Stimulated activated CD4-positive, alpha-beta T cell treated with anti-CD3 and anti-CD28 coated beads, Interleukin-1b, Interleukin-23, amount 100 ng/mL, for 24 hours (primary cell): ENCODE measurements around the gene HDHD3.
"Not testable (repeated sequence)": the region's sequence is repeated elsewhere in the genome, so short reads cannot be mapped to it uniquely, and the experiment has no call there.

Experiments
- DNase-seq, 4 experiments: peaks; one replicate each; pipeline ENCODE4 v3.0.0-alpha.2; 2020; ENCODE audit warnings: low read depth in 4 of 4, low spot score in 1 of 4

Gene HDHD3, protein sequence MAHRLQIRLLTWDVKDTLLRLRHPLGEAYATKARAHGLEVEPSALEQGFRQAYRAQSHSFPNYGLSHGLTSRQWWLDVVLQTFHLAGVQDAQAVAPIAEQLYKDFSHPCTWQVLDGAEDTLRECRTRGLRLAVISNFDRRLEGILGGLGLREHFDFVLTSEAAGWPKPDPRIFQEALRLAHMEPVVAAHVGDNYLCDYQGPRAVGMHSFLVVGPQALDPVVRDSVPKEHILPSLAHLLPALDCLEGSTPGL

DNA sequence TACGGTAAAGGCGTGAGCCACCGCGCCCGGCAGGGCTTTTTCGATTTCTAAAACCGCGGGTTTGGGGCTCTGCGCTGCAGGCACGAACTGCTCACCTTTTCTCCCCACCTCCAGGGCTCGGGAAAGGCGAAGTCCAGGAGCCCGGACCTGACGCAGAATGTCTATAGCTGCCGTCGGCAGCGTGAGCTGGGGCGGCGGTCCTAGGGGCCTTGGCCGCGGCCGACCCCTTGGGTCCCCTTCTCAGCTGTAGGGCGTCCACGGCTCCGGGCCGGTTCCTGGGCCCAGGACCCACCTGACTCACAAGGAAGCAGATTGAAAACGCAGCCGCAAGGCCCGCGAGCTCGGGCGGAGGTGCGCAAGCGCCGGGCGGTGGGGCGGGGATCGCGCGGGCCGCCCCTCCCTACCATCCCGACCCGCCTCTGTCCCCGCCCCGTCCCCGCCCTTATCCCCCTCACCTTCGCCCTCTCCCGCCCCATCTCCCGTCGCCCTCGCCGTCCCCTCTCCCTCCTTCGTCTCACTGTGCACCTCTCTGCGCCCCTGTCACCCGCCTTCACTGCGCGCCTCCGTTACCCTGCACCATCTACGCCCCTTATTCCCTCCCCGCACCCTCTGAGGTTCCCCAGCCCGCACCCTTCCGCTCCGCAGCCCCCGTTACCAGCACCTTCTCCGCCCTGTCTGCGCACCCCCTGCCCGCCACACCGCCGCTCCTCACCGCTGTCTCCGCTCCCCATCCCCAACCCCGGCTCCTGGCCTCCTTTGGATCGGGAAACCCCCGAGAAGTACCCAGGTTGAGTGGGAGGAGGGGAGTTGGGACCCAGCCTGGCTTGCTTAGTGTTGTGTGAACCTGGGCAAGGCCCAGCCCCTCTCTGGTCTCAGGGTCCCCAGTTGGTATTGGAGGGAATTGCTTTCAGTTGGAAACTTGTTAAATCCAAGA is at the start of gene HDHD3:
TSS of gene HDHD3 (minus strand) at position 353 of the 934 bp plus-strand sequence. CDS start 2,632 bp downstream, outside the sequence.
- peak; percentile 41 to 73 (median 70) for DNase-seq

DNA sequence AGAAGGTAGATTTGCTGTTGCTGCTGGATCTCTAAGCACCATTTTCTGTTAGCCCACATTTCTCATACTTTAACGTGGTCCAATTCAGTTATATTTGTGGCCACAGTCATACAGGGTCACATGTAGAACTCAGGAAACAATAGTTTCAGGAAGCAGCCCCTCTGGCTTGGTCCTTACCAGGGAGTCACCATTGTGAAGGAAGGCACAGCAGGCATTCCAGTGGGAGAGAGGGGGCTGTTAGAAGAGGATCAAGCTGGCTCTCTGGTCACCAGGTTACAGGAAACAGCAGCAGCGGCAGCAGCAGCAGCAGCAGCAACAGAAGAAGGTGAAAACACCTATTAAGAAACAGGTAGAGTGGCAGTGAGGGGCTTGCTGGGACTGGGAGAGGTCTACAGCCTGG is 48.3 kb upstream of the HDHD3 start:
- DNase-seq: no peak

- DNase-seq: no peak
Measured at GRCh38 chr9:113421726-113422125, 44.9 kb upstream of the HDHD3 start.

DNA sequence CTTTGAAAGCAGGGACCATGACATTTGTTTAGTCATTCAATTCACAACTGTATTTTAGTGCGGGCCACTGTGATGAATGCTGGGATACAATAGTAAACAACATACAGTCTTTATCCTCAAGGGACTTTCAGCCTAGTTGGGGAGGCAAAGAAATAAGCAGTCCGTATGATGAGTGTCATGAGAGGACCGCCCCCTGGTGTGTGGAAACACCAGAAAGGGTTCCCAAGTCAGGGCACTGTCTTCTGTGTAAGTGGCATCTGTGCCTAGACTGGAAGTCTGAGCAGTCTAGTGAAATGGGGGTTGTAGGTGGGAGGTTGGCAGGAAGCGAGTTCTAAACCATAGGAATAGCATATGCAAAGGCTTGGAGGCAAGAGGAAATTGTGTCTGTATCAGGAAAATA is 40.6 kb upstream of the HDHD3 start:
- DNase-seq: no peak

DNA sequence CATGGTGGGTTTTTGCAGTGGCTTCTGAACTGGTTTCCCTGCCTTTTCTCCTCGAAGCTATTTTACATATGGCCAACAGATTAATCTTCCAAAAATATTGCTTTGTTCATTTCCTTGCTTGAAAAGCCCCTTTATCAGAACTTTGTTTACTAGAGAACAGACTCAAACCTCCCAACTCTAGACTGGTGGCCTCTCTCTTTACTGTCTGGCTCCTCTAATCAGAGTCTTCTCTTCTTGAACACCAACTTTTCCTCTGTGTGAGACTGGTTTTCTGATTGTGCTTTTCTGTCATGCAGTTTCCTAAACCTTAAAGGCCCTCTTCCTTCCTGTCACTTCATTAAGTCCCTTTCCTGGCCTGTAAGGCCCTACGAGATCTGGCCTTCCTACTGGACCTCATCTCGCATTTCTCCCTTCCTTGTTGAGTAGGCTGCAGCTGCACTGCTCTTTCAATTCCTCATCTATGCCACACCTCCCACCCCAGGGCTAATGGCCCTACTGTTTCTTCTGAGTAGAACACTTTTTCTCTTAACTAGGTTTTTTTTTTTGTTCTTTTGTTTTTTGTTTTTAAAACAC is 39.4 kb upstream of the HDHD3 start:
- no peak for DNase-seq

- DNase-seq: peak; percentile 84 to 93 (median 88)
Measured at GRCh38 chr9:113410207-113410864, 33.5 kb upstream of the HDHD3 start, which contains the start of the genes C9orf43 and POLE3. Gene C9orf43, plus strand, starts transcription at chr9:113410747. Its CDS starts 2,747 bp downstream, at chr9:113413494. Gene POLE3, minus strand, starts transcription at chr9:113410675. Its CDS starts 382 bp downstream, at chr9:113410293.

DNA sequence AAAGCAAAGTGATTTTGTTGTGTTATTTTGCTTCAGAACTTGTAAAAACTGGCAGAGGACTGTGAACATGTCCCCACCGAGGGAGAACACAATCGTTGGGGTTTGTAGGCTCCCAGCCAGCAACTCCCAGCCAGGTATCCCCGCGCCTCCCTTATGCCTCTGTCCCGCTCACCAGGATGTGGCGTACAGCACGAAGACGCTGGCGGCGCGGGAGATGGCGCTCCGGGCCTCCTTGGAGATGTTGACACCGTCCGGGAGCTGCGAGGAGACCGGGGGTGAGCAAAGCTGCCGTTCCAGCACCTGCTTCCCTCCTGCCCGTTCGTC is 33.1 kb upstream of the HDHD3 start:
- DNase-seq: no peak

DNA sequence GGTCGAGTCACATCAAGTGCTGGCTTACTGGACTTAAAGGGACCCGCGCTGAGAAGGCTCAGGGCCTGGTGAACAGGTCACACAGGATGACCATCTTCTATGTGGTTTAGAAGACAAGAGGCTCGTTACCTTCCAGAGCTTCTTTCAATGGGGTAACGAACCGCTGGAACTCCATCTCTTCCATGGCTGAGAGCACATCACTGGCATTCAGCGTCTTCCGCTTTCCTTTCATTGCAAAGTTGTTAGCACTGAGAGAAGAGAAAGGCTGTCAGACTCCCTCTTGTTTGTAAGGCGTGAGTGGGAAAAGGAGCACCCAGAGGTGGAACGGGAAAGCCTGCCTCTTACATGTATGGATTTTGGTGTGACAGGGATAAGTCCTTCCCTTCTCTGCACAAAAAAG is 32.7 kb upstream of the HDHD3 start:
- no peak for DNase-seq

DNA sequence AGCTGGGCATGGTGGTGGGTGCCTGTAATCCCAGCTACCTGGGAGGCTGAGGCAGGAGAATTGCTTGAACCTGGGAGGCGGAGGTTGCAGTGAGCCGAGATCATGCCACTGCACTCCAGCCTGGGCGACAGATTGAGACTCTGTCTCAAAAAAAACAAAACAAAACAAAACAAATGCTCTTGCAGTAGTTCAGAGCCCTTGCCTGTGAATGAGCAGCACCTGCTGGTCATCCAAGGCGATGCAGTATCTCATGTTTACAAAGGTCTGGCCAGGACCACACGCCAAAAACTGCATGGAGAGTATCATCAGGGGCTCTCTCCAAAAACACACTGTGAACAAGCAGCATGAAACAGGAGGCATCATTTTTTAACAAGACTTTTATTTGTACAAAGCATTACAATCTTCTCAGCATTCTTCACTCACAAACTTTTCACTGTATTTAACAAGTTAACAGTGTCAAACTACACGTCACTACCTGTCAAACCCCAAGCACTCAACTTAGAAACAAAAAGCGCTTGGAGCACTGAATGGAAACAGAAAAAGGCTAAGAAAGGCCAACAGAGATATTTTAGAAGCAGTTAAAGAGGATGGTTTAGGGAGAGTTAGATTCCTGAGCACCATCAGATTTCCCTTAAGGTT is 30.2 kb upstream of the HDHD3 start:
- peak in 2 of 4 experiments; percentile 24 to 30 for DNase-seq

DNA sequence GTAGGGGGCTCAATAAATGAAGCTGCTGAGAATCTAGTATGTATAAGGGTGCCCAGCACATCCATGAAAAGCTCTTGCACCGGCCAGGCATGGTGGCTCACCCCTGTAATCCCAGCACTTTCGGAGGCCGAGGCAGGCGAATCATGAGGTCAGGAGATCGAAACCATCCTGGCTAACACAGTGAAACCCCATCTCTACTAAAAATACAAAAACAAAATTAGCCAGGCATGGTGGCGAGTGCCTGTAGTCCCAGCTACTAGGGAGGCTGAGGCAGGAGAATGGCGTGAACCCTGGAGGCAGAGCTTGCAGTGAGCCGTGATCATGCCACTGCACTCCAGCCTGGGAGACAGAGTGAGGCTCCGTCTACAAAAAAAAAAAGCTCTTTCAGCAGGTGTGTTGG is 29.6 kb upstream of the HDHD3 start:
- DNase-seq: not testable (repeated sequence)

- no peak for DNase-seq
Measured at GRCh38 chr9:113403646-113404045, 26.9 kb upstream of the HDHD3 start.

DNA sequence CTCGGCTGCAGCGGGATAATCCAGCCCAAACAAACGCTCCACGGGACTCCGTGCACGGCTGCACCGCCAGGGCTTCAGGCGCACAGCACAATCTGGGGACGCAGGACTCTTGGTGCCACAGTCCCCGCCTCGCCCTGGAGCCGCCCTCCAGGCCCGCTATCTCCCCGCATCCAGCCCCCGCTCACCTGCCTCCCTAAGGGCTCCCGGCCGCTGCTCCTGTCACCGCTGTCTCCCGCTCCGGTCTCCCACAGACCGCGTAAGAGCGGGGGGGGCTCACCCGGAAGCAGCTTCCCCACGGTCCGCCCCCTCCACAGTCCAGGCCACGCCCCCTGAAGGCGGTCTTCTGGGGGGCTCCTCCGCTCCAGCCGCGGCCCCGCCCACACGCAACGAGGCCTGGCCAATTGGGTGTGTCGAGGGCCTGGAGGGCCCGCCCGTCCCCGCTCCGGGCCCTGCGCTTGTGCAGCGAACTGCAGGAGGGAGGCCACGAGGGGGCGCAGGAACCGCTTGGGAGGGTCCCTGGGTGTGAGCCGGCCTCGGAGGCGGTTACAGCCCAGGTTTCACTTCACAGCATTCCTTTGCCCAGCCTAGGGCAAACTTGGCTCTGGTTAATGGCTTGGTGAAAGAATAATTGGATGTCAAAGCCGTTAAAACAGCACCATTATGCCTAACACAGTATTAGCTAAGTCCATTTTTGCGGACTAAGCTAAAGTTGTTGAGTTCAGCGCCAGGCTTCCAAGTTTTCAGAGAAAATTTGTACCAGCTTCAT is 24.4 kb upstream of the HDHD3 start, which contains the start of gene ALAD:
TSS of gene ALAD (minus strand) at position 258 of the 766 bp plus-strand sequence. CDS start 7,725 bp downstream, outside the sequence.
- DNase-seq: peak; percentile 98 to 99 (median 98)

- DNase-seq: no peak
Measured at GRCh38 chr9:113399646-113400200, 22.9 kb upstream of the HDHD3 start.

DNA sequence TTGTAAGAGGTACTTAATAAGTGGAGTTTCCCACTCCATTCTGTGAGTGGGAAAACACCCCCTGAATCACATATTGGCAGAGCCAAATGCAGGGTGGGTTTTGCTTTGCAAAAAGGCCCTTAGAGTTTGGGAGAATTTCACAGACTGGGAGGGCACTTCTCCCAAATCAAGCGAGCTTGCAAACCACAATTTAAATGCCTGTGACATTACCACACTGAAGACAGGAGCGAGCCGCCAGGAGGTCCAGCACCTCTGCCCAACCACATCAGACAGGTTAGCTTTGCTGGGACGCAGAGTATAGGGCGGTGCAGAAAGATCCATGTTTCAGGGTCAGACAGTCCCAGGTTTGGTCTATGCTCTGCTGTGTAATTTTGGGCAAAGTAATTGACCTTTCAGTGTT is 22.0 kb upstream of the HDHD3 start:
- no peak for DNase-seq

- no peak for DNase-seq
Measured at GRCh38 chr9:113397203-113397631, 20.4 kb upstream of the HDHD3 start.

DNA sequence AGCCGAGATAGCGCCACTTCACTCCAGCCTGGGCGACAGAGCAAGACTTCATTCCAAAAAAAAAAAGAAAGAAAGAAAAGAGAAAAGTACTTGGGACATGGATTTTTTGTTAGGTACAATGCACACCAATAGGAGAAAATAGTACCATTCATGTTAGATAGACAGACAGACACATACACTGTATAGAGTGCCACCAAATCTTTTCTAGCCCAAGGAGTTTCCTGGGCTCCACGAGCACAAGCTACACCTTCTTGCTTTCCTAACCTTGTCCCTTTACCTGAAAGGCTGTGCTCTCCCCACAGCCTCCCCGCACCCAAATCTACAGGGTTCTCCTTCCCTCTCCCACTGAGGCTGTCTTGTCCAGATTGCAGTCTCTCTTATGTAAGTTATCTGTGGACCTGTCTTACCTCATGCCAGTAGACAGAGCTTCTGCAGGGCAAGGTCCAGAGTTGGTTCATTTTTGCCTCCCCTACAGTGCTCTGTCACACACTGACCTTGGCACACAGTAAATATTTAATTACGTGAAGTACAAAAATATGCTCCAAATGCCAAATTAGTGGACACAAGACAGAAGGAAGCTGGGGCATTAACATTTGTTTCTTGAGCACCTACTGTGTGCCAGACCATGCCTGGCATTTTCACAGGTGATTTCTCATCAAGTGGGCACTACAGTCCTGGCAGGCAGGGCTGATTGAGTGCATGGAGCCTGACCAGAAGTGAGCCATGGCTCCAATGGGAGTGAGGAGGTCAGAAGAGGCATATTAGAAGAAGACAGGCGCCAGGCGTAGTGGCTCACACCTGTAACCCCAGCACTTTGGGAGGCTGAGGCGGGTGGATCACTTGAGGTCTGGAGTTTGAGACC is 18.4 kb upstream of the HDHD3 start:
- no peak for DNase-seq

- no peak for DNase-seq
Measured at GRCh38 chr9:113393281-113393680, 16.5 kb upstream of the HDHD3 start.

DNA sequence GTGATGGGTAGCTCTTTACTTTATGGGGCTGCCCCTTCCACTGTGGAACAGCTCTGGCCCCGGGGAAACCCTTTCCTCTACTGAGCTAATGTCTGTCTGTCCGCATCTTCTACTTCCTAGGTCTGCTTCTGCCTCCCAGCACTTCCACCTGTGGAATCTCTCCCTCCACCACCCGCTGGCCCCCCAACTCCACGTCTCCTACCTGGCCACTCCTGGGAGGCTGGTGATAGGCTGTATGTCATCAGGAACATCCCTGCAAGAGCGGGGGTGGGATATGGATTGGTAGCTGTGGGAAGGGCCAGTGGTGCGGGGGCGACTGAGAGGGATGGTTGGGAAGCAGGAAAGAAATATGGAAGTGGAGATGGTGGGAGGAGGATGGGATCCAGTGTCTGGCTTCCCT is 15.1 kb upstream of the HDHD3 start:
- DNase-seq: no peak
